ENCODE measurements around the gene SLTM.

SLTM gene

GRCh38 chr15:58916962-58917361 is 16.5 kb downstream of the SLTM start:
- H3K4me3 ChIP-seq (ENCODE audit: low read depth, low read length): no peak overlapping the region
- TF ChIP-seq MAX (IDR thresholded peaks at IDR 0.05; ENCODE audit: low read depth, low read length) (no peak), CTCF (IDR thresholded peaks at IDR 0.05; ENCODE audit: low read depth, low read length) (no peak), MYC (IDR thresholded peaks at IDR 0.05; ENCODE audit: low read depth, low read length) (no peak), POLR2A (IDR thresholded peaks at IDR 0.05; ENCODE audit: extremely low read depth, insufficient read length) (no peak)
- no peak for DNase-seq (ENCODE audit: low read depth)

GRCh38 chr15:58910456-58910855 is 23.0 kb downstream of the SLTM start:
- DNase-seq (ENCODE audit: low read depth): no peak
- H3K4me3 ChIP-seq (ENCODE audit: low read depth, low read length): no peak overlapping the region
- TF ChIP-seq POLR2A (IDR thresholded peaks at IDR 0.05; ENCODE audit: extremely low read depth, insufficient read length) (no peak), CTCF (IDR thresholded peaks at IDR 0.05; ENCODE audit: low read depth, low read length) (no peak), MAX (IDR thresholded peaks at IDR 0.05; ENCODE audit: low read depth, low read length) (no peak), MYC (IDR thresholded peaks at IDR 0.05; ENCODE audit: low read depth, low read length) (no peak)

- no peak for TF ChIP-seq POLR2A (IDR thresholded peaks at IDR 0.05; ENCODE audit: extremely low read depth, insufficient read length)
- TF ChIP-seq MAX (IDR thresholded peaks at IDR 0.05; ENCODE audit: low read depth, low read length): no peak
- no peak for TF ChIP-seq MYC (IDR thresholded peaks at IDR 0.05; ENCODE audit: low read depth, low read length)
- no peak for TF ChIP-seq CTCF (IDR thresholded peaks at IDR 0.05; ENCODE audit: low read depth, low read length)
- no peak for DNase-seq (ENCODE audit: low read depth)
- no peak overlapping the region for H3K4me3 ChIP-seq (ENCODE audit: low read depth, low read length)
Observed at GRCh38 chr15:58909616-58910015, 23.9 kb downstream of the SLTM start.

- DNase-seq (ENCODE audit: low read depth): no peak
Observed at GRCh38 chr15:58908550-58909309, 24.7 kb downstream of the SLTM start.

GRCh38 chr15:58900631-58901030 is 32.8 kb downstream of the SLTM start:
- H3K4me3 ChIP-seq (ENCODE audit: low read depth, low read length): no peak overlapping the region
- DNase-seq (ENCODE audit: low read depth): no peak
- no peak for TF ChIP-seq POLR2A (IDR thresholded peaks at IDR 0.05; ENCODE audit: extremely low read depth, insufficient read length)
- no peak for TF ChIP-seq MYC (IDR thresholded peaks at IDR 0.05; ENCODE audit: low read depth, low read length)
- TF ChIP-seq MAX (IDR thresholded peaks at IDR 0.05; ENCODE audit: low read depth, low read length): no peak
- no peak for TF ChIP-seq CTCF (IDR thresholded peaks at IDR 0.05; ENCODE audit: low read depth, low read length)

More at GRCh38 chr15:58908550-58909309, 24.7 kb downstream of the SLTM start:
- TF ChIP-seq MAX (IDR thresholded peaks at IDR 0.05; ENCODE audit: low read depth, low read length) (no peak), CTCF (IDR thresholded peaks at IDR 0.05; ENCODE audit: low read depth, low read length) (no peak), POLR2A (IDR thresholded peaks at IDR 0.05; ENCODE audit: extremely low read depth, insufficient read length) (no peak), MYC (IDR thresholded peaks at IDR 0.05; ENCODE audit: low read depth, low read length) (no peak)
- no peak overlapping the region for H3K4me3 ChIP-seq (ENCODE audit: low read depth, low read length)
